HFFc6 (cell line): ENCODE measurements around the gene DNAH9. TPM values are rescaled to one million over a fixed set of nuclear protein-coding genes. Genes with fewer than 3 reads are reported as not detected.

Source experiments
- DNase-seq: peaks from one replicate; pipeline ENCODE4 v3.0.0-alpha.2; 2018
- H3K27ac Mint-ChIP-seq: 2 replicates; pipeline ENCODE4 v1.8.0; 2020; ENCODE audit warnings: mild to moderate bottlenecking, mixed read lengths
- H3K27me3 Mint-ChIP-seq: 2 replicates; pipeline ENCODE4 v1.8.0; 2021; ENCODE audit warnings: mild to moderate bottlenecking, moderate library complexity, mixed read lengths; ENCODE audit not compliant: insufficient read depth
- H3K36me3 Mint-ChIP-seq: 2 replicates; pipeline ENCODE4 v1.8.0; 2021; ENCODE audit warnings: low read depth, mixed read lengths
- H3K4me1 Mint-ChIP-seq: 2 replicates; pipeline ENCODE4 v1.8.0; 2020; ENCODE audit warnings: low read depth, mixed read lengths
- H3K4me3 Mint-ChIP-seq: 2 replicates; pipeline ENCODE4 v1.8.0; 2020; ENCODE audit warnings: mild to moderate bottlenecking, moderate library complexity, mixed read lengths
- H3K9me3 Mint-ChIP-seq: 2 replicates; pipeline ENCODE4 v1.8.0; 2020; ENCODE audit warnings: mild to moderate bottlenecking, mixed read lengths
- CTCF ChIP-seq: fragments of 200-600 bp; sonication (generic); IDR thresholded peaks from 2 replicates; pipeline ENCODE4 v1.5.0; 2021; ENCODE audit warnings: antibody characterized with exemption, mild to moderate bottlenecking
- total RNA-seq, 6 experiments: library from RNA; stranded (reverse); fragmentation: NEBNext Ultra II Directional; extraction: Animal tissue kit (Norgen Biotek cat#: 25700); gene quantifications; 2 replicates in 1 of 6; 3 replicates in 5 of 6; pipeline ENCODE4 v1.2.3, GENCODE V29; 2021

Gene DNAH9
- total RNA-seq, 6 experiments from 2014 or later = not detected

GRCh38 chr17:11651089-11651488 is 52.8 kb downstream of the DNAH9 start:
- Mint-ChIP-seq H3K4me1 (no peaks in the 10 kb centered on the region), H3K4me3 (no peak overlapping the region), H3K36me3 (peaks cover 8% of the 10 kb centered on the region; the same call in 1 of the 2 replicates), H3K9me3 (peaks cover 53% of the 10 kb centered on the region), H3K27ac (no peak overlapping the region), H3K27me3 (no peaks in the 10 kb centered on the region)
- TF ChIP-seq CTCF = no peak
- no peak for DNase-seq

- no peak for TF ChIP-seq CTCF
- H3K27me3 Mint-ChIP-seq = no peaks in the 10 kb centered on the region
- H3K4me3 Mint-ChIP-seq = no peak overlapping the region
- no peak for DNase-seq
- H3K36me3 Mint-ChIP-seq = no peaks in the 10 kb centered on the region
- no peaks in the 10 kb centered on the region for H3K4me1 Mint-ChIP-seq
- no peak overlapping the region for H3K27ac Mint-ChIP-seq
- peaks cover 56% of the 10 kb centered on the region for H3K9me3 Mint-ChIP-seq
These were observed 70.3 kb downstream of the DNAH9 start for GRCh38 chr17:11668618-11669017.

GRCh38 chr17:11671126-11671525 is 72.9 kb downstream of the DNAH9 start:
- Mint-ChIP-seq H3K4me3 (no peak overlapping the region), H3K27me3 (no peaks in the 10 kb centered on the region), H3K27ac (no peak overlapping the region), H3K9me3 (peaks cover 38% of the 10 kb centered on the region), H3K4me1 (no peaks in the 10 kb centered on the region), H3K36me3 (no peaks in the 10 kb centered on the region)
- no peak for TF ChIP-seq CTCF
- no peak for DNase-seq

- Mint-ChIP-seq H3K27ac (no peak overlapping the region), H3K4me3 (no peak overlapping the region), H3K27me3 (no peaks in the 10 kb centered on the region), H3K4me1 (no peaks in the 10 kb centered on the region), H3K36me3 (peaks cover 5% of the 10 kb centered on the region), H3K9me3 (peaks cover 74% of the 10 kb centered on the region)
- no peak for DNase-seq
- no peak for TF ChIP-seq CTCF
These were observed 84.4 kb downstream of the DNAH9 start for GRCh38 chr17:11682646-11683045.

GRCh38 chr17:11690681-11691080 is 92.4 kb downstream of the DNAH9 start:
- no peak overlapping the region for H3K27ac Mint-ChIP-seq
- H3K9me3 Mint-ChIP-seq = peaks cover 66% of the 10 kb centered on the region
- no peak overlapping the region for H3K4me3 Mint-ChIP-seq
- H3K27me3 Mint-ChIP-seq = no peaks in the 10 kb centered on the region
- DNase-seq = no peak
- TF ChIP-seq CTCF = no peak
- H3K36me3 Mint-ChIP-seq = peaks cover 4% of the 10 kb centered on the region; the same call in 1 of the 2 replicates
- H3K4me1 Mint-ChIP-seq = no peaks in the 10 kb centered on the region

GRCh38 chr17:11692688-11693087 is 94.4 kb downstream of the DNAH9 start:
- no peak for TF ChIP-seq CTCF
- Mint-ChIP-seq H3K4me3 (no peak overlapping the region), H3K4me1 (no peaks in the 10 kb centered on the region)

More at GRCh38 chr17:11692688-11693087, 94.4 kb downstream of the DNAH9 start:
- H3K9me3 Mint-ChIP-seq = peaks cover 52% of the 10 kb centered on the region
- peaks cover 4% of the 10 kb centered on the region; the same call in 1 of the 2 replicates for H3K36me3 Mint-ChIP-seq
- DNase-seq = no peak
- H3K27me3 Mint-ChIP-seq = no peaks in the 10 kb centered on the region
- H3K27ac Mint-ChIP-seq = no peak overlapping the region
